ENCODE results near the gene NPIPB6. TPM values are rescaled to one million over a fixed set of nuclear protein-coding genes. Genes with fewer than 3 reads are reported as not detected.

Gene NPIPB6
- 3.3 TPM in 1 of 2 replicates, not detected in the other for total RNA-seq

GRCh38 chr16:28363408-28363807 is at the start of gene NPIPB6:
TSS of gene NPIPB6 (minus strand) at chr16:28363508. CDS start at chr16:28362822, 686 bp downstream.

GRCh38 chr16:28403220-28404072 is 40.1 kb upstream of the NPIPB6 start, which contains the start of gene EIF3CL:
TSS of gene EIF3CL (minus strand) at chr16:28403841. CDS start at chr16:28403618, 223 bp downstream.

Small RNAs within 50 kb of the gene (small RNA-seq; reads per million reads assigned to genes)
- gene AC138904.2, result not detected
- not detected for gene MIR6862-1

Other genes starting within 250 kb of the NPIPB6 start
- gene XPO6, start 151.5 kb downstream of the NPIPB6 start, total RNA-seq, result 166 and 188 TPM in 2 replicates
- 0.07 and 0.27 TPM in 2 replicates for gene SBK1, start 71.0 kb downstream of the NPIPB6 start, total RNA-seq
- 131 and 132 TPM in 2 replicates for gene EIF3CL, start 40.3 kb upstream of the NPIPB6 start, total RNA-seq
- not detected in 2 replicates for gene NPIPB7, start 108.8 kb upstream of the NPIPB6 start, total RNA-seq
- gene CLN3, start 128.6 kb upstream of the NPIPB6 start, total RNA-seq, result 15.2 and 16.9 TPM in 2 replicates
- not detected in 2 replicates for gene APOBR, start 131.1 kb upstream of the NPIPB6 start, total RNA-seq
- not detected in 2 replicates for gene IL27, start 143.3 kb upstream of the NPIPB6 start, total RNA-seq
- gene NUPR1, start 175.5 kb upstream of the NPIPB6 start, total RNA-seq, result 0.65 and 1.3 TPM in 2 replicates
- gene SGF29, start 190.4 kb upstream of the NPIPB6 start, total RNA-seq, result 8.9 and 10.1 TPM in 2 replicates
- gene SULT1A2, start 233.5 kb upstream of the NPIPB6 start, total RNA-seq, result 0.36 and 1.1 TPM in 2 replicates
- gene SULT1A1, start 246.5 kb upstream of the NPIPB6 start, total RNA-seq, result 6.0 and 9.6 TPM in 2 replicates

Measured in thoracic aorta endothelial cell (primary cell).